ENCODE results near the gene CALML4. TPM values are rescaled to one million over a fixed set of nuclear protein-coding genes. Genes with fewer than 3 reads are reported as not detected.

CALML4 gene
- total RNA-seq, 1 donor from 2014 or later, result 22.7 TPM

DNA sequence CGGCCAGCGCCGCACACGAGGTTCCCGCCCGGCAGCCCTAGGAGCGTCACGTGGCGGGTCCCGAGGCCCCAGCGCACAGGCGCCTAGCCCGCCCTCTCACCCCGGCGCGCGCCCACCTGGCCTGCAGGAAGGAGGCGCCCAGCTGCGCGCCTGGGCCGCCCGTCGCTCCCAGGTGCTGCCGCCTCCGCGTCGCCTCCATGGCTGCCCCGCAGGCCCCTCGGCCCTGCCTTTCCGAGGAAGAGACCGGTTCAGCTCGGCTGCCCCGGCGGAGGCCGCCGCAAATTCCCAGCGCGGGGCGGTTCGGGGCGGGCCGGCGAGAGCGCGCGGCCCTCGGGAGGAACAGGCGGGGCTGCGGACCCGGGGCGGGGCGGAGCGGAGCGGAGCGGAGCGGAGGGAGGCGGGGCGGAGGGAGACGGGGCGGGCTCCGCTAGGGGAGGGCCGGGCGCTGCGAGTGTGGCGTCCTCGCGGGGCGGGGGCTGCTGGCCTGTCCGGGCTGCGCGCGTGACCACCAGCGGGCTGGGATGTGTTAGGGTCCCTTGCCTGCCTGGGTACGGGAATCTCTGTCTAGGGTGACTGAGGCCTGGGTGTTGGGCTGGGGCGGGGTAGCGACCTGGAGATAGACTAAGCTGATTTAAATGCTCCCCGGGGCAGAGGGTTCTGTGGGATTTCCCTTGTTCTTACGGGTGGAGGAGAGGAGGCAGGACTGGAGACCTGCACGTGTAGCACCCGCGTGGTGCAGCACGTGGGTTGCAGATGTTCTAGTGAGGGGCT is 24.4 kb upstream of the CALML4 start, which contains the start of gene CLN6:
TSS of gene CLN6 (minus strand) at position 343 of the 771 bp plus-strand sequence. CDS start at position 199, 144 bp downstream.
- no peak for TF ChIP-seq EZH2phosphoT487 (IDR thresholded peaks at IDR 0.05)
- TF ChIP-seq, protein P1, sequence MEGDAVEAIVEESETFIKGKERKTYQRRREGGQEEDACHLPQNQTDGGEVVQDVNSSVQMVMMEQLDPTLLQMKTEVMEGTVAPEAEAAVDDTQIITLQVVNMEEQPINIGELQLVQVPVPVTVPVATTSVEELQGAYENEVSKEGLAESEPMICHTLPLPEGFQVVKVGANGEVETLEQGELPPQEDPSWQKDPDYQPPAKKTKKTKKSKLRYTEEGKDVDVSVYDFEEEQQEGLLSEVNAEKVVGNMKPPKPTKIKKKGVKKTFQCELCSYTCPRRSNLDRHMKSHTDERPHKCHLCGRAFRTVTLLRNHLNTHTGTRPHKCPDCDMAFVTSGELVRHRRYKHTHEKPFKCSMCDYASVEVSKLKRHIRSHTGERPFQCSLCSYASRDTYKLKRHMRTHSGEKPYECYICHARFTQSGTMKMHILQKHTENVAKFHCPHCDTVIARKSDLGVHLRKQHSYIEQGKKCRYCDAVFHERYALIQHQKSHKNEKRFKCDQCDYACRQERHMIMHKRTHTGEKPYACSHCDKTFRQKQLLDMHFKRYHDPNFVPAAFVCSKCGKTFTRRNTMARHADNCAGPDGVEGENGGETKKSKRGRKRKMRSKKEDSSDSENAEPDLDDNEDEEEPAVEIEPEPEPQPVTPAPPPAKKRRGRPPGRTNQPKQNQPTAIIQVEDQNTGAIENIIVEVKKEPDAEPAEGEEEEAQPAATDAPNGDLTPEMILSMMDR (IDR thresholded peaks at IDR 0.05), result no peak
- Histone ChIP-seq H3K4me3 (peak within 1 kb of the TSS; percentile 77), H3K27me3 (no peaks in the 10 kb centered on the region), H2AFZ (replicated peaks) (peak within 1 kb of the TSS; percentile 91), H3K79me2 (ENCODE audit: low read depth) (peaks cover 46% of the 10 kb centered on the region), H3F3A (ENCODE audit: low read depth) (peaks cover 18% of the 10 kb centered on the region), H3K27ac (peak within 1 kb of the TSS; percentile 89), H3K36me3 (no peaks in the 10 kb centered on the region), H3K9ac (peak within 1 kb of the TSS; percentile 85), H3K4me2 (peak within 1 kb of the TSS; percentile 83), H3K9me3 (ENCODE audit: low read depth) (no peaks in the 10 kb centered on the region), H4K20me1 (ENCODE audit: low read depth) (peaks cover 23% of the 10 kb centered on the region), H3K4me1 (peaks cover 38% of the 10 kb centered on the region)
- Mint-ChIP-seq H3K9me3 (no peaks in the 10 kb centered on the region), H3K4me3 (peak within 1 kb of the TSS; percentile 96), H3K27ac (peak within 1 kb of the TSS; percentile 88), H3K27me3 (ENCODE audit: insufficient read depth, low read depth) (peaks cover 14% of the 10 kb centered on the region), H3K4me1 (peaks cover 67% of the 10 kb centered on the region), H3K36me3 (peaks cover 3% of the 10 kb centered on the region)
- DNase-seq (ENCODE audit: low spot score), result peak; percentile 93

GRCh38 chr15:68228971-68229385 is 23.8 kb upstream of the CALML4 start:
- Histone ChIP-seq H3K4me2 (peak overlapping the region; percentile 83), H3K4me3 (peak overlapping the region; percentile 77), H2AFZ (replicated peaks) (peak overlapping the region; percentile 91), H3K36me3 (no peaks in the 10 kb centered on the region), H3K4me1 (peaks cover 37% of the 10 kb centered on the region), H3K27me3 (no peaks in the 10 kb centered on the region), H3F3A (ENCODE audit: low read depth) (peaks cover 18% of the 10 kb centered on the region), H3K79me2 (ENCODE audit: low read depth) (peaks cover 52% of the 10 kb centered on the region), H4K20me1 (ENCODE audit: low read depth) (peaks cover 23% of the 10 kb centered on the region), H3K9ac (peak overlapping the region; percentile 85), H3K27ac (peak overlapping the region; percentile 89), H3K9me3 (ENCODE audit: low read depth) (no peaks in the 10 kb centered on the region)
- no peak for DNase-seq (ENCODE audit: low spot score)
- H3K9me3 Mint-ChIP-seq, result no peaks in the 10 kb centered on the region
- peaks cover 4% of the 10 kb centered on the region for H3K36me3 Mint-ChIP-seq
- peaks cover 61% of the 10 kb centered on the region for H3K4me1 Mint-ChIP-seq
- no peak overlapping the region for H3K27ac Mint-ChIP-seq
- peak overlapping the region; percentile 90 for H3K4me3 Mint-ChIP-seq
- TF ChIP-seq, protein P1 (IDR thresholded peaks at IDR 0.05), result no peak
- TF ChIP-seq EZH2phosphoT487 (IDR thresholded peaks at IDR 0.05), result peak; percentile 47
- H3K27me3 Mint-ChIP-seq (ENCODE audit: insufficient read depth, low read depth), result peaks cover 14% of the 10 kb centered on the region

GRCh38 chr15:68228143-68228970 is 23.2 kb upstream of the CALML4 start:
- Histone ChIP-seq H3K27me3 (no peaks in the 10 kb centered on the region), H3K79me2 (ENCODE audit: low read depth) (peaks cover 58% of the 10 kb centered on the region), H4K20me1 (ENCODE audit: low read depth) (peaks cover 23% of the 10 kb centered on the region), H3F3A (ENCODE audit: low read depth) (peaks cover 18% of the 10 kb centered on the region), H3K36me3 (no peaks in the 10 kb centered on the region), H3K4me2 (peak overlapping the region; percentile 83), H3K9me3 (ENCODE audit: low read depth) (no peaks in the 10 kb centered on the region), H3K4me1 (peaks cover 30% of the 10 kb centered on the region), H3K4me3 (peak overlapping the region; percentile 77), H3K27ac (no peak overlapping the region), H3K9ac (peak overlapping the region; percentile 85), H2AFZ (replicated peaks) (peak overlapping the region; percentile 91)
- DNase-seq (ENCODE audit: low spot score), result no peak
- peaks cover under 1% of the 10 kb centered on the region for H3K9me3 Mint-ChIP-seq
- TF ChIP-seq, protein P1 (IDR thresholded peaks at IDR 0.05), result no peak
- TF ChIP-seq EZH2 (IDR thresholded peaks at IDR 0.05), result no peak
- no peak for TF ChIP-seq EZH2phosphoT487 (IDR thresholded peaks at IDR 0.05)
- H3K36me3 Mint-ChIP-seq, result peaks cover 6% of the 10 kb centered on the region
- peaks cover 55% of the 10 kb centered on the region for H3K4me1 Mint-ChIP-seq
- H3K27me3 Mint-ChIP-seq (ENCODE audit: insufficient read depth, low read depth), result peaks cover 14% of the 10 kb centered on the region
- H3K27ac Mint-ChIP-seq, result no peak overlapping the region
- peak overlapping the region; percentile 90 for H3K4me3 Mint-ChIP-seq

Data from neural progenitor cell (in vitro differentiated cells).